Measurements from ENCODE around the gene SYT1.

Gene SYT1

DNA sequence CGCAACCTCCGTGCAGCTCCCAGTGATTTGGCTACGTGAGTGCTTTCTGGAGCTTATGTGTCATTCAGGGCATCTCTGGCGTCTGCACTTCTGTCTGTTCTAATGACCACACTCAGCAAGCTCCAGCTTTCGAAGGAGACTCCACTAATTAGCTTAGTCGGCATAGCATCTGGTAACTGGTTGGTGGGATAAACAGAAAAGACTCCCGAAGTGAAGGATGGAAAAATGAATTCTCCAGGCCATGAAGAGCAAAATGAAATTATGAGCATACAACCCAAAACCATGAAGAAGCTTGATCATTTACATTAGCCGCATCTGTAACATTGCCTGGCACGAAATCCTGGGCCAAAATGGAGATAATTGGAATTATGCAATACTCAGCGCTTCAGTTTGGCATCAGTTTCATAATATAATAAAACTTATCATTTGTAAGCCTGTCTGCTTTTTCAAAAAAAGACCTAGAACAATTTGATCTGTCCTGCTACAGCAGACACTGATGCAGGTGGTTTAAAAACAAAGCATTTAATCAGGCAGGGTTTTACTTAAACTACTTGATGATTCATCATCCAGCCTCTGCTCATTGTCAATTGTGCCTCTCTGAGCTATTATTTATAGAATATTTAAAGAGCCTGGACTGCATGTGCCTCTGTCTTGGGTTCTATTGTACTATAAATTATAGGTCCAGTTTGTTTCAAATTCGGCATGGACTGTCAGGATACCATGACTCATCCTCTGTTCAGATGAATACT, 87.4 kb downstream of the SYT1 start:
- DNase-seq (ENCODE audit: insufficient read length, low spot score) (no peak), FAIRE-seq (peak; percentile 99)
- TF ChIP-seq, protein P1, sequence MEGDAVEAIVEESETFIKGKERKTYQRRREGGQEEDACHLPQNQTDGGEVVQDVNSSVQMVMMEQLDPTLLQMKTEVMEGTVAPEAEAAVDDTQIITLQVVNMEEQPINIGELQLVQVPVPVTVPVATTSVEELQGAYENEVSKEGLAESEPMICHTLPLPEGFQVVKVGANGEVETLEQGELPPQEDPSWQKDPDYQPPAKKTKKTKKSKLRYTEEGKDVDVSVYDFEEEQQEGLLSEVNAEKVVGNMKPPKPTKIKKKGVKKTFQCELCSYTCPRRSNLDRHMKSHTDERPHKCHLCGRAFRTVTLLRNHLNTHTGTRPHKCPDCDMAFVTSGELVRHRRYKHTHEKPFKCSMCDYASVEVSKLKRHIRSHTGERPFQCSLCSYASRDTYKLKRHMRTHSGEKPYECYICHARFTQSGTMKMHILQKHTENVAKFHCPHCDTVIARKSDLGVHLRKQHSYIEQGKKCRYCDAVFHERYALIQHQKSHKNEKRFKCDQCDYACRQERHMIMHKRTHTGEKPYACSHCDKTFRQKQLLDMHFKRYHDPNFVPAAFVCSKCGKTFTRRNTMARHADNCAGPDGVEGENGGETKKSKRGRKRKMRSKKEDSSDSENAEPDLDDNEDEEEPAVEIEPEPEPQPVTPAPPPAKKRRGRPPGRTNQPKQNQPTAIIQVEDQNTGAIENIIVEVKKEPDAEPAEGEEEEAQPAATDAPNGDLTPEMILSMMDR (IDR thresholded peaks at IDR 0.05; ENCODE audit: insufficient read depth, missing control alignments) = no peak

DNA sequence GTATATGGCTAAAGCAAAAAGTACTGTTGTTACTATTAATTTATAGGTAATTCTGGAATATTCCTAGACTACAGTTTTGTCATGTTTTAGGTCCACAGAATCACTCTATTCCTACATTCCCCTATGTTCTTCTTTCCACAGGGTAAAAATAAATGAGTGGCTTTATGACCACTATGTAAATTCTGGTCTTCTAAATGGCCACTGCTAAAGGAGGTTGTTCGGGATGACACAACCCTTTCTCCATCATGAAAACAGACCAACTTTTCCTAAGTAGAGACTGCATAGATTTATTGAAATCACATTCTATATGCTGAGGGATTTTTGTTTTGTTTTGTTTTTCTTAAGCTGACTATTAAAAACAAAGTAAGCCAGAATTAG, 88.0 kb downstream of the SYT1 start:
- FAIRE-seq = peak; percentile 38
- TF ChIP-seq, protein P1 (IDR thresholded peaks at IDR 0.05; ENCODE audit: insufficient read depth, missing control alignments) = no peak
- no peak for DNase-seq (ENCODE audit: insufficient read length, low spot score)

DNA sequence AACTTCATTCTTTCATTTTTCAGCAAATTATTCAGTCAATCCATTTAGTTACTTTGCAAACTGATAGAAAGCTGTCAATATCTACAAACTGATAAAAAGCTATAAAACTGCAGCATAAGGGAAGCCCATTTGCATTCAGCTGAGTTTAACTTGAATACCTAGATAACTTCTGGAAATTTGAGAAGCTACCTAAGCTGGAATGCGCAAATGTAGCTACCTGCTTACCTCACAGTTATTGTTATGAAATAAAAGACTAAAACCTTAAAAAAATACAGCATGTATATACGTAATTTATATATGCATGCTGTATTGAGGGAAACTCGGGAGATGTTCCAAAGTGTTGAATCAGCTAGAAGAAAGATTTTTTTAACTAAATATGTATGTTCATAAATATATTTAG, 94.4 kb downstream of the SYT1 start:
- DNase-seq (ENCODE audit: insufficient read length, low spot score) (no peak), FAIRE-seq (no peak)
- TF ChIP-seq, protein P1 (IDR thresholded peaks at IDR 0.05; ENCODE audit: insufficient read depth, missing control alignments) = no peak

DNA sequence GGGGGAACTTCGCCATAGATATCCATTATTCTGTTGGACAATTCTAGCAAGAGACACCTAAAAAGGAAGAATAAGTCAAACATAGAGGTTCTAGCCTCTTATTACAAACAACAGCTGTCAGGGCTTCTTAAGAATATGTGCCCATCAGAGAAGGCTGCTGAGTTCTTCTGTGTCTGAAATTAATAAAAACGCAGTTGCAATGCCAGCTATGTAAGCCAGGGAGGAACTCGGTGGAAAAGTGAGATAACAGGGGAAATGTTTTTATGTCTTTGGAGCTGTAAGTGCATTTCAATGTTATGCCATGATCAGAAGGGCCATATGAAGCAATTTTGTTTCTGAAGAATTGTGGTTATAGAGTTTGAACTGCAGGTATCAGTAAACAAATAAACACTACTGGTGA, 95.0 kb downstream of the SYT1 start:
- TF ChIP-seq, protein P1 (IDR thresholded peaks at IDR 0.05; ENCODE audit: insufficient read depth, missing control alignments) = no peak
- FAIRE-seq (peak; percentile 83), DNase-seq (ENCODE audit: insufficient read length, low spot score) (no peak)

DNA sequence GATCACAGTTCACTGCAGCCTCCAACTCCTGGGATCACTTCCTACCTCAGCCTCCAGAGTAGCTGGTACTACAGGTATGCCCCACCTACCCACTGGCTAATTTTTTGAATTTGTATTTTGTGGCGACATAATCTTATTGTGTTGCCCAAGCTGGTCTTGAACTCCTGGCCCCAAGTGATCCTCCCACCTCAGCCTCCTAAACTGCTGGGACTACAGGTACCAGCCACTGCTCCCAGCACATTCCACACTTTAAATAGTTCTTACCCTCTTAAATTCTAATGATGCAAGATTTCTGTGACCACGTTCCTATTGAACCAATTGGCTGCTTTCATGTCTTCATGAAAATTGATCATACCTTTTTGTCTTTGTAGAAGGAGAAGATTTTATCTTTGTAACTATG, 96.6 kb downstream of the SYT1 start:
- DNase-seq (ENCODE audit: insufficient read length, low spot score) (no peak), FAIRE-seq (no peak)
- TF ChIP-seq, protein P1 (IDR thresholded peaks at IDR 0.05; ENCODE audit: insufficient read depth, missing control alignments) = no peak

DNA sequence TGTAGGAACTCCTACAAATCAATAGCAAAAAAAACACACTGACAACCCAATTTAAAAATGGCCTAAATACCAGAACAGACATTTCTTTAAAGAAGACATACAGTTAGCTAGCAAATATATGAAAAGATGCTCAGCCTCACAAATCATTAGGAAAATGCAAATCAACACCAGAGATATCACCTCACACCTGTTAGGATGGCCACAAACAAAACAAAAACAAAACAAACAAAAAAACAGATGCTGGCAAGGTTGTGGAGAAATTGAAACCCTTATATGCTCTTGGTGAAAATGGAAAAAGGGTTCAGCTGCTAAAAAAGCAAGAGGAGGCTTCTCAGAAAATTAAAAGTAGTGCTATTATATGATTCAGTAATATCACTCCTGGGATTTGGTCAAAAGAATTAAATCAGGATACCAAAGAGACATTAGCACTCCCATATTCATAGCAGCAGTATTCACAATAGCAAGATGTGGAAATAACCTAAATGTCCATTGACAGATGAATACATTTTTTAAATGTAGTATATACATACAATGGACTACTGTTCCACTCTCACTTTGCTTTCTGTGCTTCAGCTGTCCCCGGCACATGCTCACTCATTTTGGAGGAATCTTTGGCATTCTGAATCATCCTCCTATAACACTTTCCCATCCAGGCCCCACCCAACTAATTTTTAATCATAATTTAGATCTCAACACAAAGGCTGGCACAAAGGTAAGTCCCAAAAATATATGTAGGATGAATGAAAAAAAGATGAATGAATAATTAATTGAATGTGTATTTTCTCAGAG, 99.1 kb downstream of the SYT1 start:
- peak; percentile 80 for FAIRE-seq

More for the DNA sequence above, 99.1 kb downstream of the SYT1 start:
- TF ChIP-seq, protein P1 (IDR thresholded peaks at IDR 0.05; ENCODE audit: insufficient read depth, missing control alignments) = no peak
- DNase-seq (ENCODE audit: insufficient read length, low spot score) = no peak

Measured in D721Med (cell line).